Amygdala (tissue), 56 donors: ENCODE measurements around the gene BICDL1.
"Not testable (repeated sequence)": the region's sequence is repeated elsewhere in the genome, so short reads cannot be mapped to it uniquely, and the experiment has no call there.

ENCODE experiments used
- DNase-seq, 56 donors: peaks; one replicate each; lab custom pipeline; 2025; lab: John Stamatoyannopoulos, UW

BICDL1 gene, protein sequence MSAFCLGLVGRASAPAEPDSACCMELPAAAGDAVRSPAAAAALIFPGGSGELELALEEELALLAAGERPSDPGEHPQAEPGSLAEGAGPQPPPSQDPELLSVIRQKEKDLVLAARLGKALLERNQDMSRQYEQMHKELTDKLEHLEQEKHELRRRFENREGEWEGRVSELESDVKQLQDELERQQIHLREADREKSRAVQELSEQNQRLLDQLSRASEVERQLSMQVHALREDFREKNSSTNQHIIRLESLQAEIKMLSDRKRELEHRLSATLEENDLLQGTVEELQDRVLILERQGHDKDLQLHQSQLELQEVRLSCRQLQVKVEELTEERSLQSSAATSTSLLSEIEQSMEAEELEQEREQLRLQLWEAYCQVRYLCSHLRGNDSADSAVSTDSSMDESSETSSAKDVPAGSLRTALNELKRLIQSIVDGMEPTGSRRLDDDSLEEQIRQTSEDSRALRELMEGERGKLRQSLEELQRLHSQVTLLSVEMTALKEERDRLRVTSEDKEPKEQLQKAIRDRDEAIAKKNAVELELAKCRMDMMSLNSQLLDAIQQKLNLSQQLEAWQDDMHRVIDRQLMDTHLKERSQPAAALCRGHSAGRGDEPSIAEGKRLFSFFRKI

DNA sequence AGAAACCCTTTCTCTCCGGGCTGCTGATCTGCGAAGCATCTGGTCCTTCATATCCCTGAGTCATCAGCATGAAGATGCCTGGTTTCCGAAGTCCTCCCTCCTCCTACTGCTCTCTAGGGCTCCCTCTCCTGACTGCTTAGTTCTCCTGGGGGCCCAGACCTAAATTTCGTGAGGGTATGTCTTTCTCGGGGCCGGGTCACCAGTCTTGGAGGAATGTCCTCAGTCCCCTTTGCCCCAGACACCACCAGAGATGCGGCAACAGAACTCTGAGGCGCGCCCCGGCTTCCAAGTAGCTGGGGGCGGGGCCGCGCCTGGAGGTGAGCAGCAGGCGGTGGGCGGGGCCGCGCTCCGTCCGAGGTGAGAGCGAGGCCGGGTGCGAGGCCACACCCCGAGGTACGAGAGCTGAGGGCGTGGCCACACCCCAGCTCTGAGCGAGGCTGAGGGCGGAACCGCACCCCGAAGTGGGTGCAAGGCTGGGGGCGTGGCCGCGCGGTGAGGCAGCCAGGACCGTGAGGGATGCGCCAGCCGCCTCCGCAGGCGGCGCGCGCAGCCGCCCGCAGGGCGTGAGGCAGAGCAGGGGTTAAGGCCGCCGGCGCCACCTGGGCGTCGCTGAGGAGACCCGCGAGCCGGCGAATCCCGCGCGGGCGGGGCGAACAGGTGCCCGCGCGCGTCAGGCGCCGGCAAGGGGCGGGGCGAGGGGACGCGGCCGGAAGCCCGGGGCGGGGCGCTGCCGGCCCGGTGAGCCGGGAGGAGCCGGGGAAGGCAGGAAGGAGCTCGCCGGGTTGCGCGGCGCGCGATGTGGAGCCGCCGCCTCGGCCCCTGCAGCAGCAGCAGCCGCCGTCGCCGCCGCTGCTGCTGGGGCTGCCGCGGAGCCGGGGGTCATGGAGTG lies at the start of gene BICDL1:
TSS of gene BICDL1 (plus strand) at position 765 of the 889 bp plus-strand sequence. CDS start 633 bp downstream, outside the sequence.
- peak in 45 of 56 donors; percentile 15 to 81 (median 52) for DNase-seq

DNA sequence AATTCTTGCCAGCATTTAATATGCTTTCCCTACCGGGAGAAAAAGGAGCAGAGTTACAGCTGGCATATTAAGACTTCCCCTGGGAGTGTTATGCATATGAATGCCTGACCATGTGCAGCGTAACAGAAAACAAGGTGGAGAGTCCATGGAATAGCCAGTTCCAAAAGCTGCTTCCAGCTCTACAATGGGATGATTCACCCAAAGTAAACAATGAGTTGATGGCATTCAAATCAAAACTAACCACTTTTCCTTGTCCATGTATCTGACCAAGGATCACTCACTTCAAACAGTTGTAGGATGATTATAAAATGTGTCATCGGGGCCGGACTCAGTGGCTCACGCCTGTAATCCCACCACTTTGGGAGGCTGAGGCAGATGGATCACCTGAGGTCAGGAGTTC lies 48.1 kb upstream of the BICDL1 start:
- DNase-seq, result no peak

DNA sequence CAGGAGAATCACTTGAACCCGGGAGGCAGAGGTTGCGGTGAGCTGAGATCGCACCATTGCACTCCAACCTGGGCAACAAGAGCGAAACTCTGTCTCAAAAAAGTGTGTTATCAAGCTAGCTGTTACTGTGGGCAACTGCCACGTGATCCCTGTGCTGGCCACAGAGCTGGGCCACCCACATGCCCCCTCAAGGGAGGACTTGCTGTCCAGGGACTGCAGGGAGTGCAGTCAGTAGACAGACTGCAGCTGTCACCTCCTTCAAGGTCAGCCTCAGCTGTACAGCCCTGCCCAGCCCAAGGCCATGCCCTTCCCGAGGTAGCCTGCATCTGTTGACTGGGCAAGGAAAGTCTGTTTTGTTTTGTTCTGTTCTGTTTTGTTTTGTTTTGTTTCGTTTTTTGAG lies 46.6 kb upstream of the BICDL1 start:
- no peak for DNase-seq

DNA sequence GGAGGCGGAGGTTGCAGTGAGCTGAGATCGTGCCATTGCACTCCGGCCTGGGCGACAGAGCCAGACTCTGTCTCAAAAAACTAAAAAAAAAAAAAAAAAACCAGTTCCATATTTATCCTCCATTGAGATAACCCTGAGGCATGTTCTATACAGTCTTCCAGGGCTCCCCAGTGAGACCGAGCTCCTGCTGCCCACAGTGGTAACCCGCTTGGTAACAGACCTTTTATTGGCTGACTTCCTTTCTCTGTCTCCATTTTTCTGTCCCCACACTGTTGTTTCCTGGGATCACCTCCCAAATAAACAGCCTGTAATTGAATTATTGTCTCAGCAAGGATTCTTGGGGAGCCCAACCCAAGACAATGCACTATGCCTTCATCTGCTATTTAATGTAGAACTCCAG lies 42.8 kb upstream of the BICDL1 start:
- no peak for DNase-seq

DNA sequence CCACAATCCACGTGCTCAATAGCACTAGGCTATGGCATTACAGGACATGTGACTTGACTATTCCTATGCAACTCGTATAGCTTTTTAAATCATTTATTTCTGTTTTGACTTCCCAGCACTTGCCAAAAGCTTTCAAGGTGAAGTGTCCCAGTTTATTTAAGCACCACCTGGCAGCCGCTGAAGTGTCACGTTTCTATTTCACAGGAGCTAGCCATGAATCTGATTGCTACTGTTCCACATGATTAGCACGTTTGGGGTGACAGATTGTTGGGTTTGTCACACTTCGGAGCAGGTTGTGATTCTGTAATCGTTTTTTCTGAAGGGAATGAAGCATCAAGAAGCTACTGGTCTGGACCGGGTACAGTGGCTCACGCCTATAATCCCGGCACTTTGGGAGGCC lies 39.9 kb upstream of the BICDL1 start:
- no peak for DNase-seq

DNA sequence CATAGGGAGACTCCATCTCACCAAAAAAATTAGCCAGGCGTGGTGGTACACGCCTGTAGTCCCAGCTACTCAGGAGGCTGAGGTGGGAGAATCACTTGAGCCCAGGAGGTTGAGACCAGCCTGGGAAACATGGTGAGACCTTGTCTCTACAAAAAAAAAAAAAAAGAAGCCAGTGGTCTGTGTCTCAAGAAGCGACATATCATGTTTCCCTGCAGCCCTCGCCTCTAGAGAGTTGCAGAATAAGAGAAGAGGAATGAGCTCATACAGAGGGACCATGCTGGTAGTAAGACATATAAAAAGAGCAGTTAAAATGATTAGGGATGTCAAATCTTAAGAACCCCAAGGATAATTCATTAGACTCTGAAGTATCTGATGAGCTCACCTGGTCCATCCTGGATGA lies 39.4 kb upstream of the BICDL1 start:
- DNase-seq, result no peak

DNA sequence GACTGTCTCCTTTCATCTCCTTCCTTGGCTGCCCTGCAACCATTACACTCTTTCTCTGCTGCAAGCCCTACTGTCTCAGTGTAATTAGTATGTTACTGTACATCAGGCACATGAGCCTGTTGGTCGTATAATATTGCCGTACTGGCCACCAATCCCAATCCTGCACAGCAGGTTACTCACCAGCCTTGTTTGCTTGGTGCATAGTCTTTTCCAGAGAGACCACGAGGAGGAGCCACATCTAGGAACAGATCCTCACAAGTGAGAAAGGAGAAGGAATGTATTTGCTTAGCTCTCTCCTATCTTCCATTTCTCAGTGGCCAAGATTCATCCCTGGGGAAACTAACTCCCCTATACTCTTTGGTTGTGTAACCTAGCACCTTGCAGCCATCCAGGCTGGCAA lies 33.0 kb upstream of the BICDL1 start:
- DNase-seq, result no peak

DNA sequence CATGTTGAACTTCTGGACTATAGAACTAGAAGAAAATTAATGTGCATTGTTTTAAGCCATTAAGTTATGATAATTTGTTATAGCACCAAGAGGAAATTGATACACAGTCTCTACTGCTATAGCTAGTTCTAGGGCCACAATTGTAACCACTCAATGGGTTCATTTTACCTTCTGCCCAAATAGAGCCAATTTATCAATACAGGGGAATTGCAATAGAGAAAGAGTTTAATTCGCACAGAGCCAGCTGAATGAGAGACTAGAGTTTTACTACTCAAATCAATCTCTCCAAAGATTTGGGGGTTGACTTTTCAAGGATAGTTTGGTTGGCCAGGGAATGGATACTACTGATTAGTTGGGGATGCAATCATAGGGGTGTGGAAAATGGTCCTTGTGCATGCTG lies 31.9 kb upstream of the BICDL1 start:
- no peak for DNase-seq

DNA sequence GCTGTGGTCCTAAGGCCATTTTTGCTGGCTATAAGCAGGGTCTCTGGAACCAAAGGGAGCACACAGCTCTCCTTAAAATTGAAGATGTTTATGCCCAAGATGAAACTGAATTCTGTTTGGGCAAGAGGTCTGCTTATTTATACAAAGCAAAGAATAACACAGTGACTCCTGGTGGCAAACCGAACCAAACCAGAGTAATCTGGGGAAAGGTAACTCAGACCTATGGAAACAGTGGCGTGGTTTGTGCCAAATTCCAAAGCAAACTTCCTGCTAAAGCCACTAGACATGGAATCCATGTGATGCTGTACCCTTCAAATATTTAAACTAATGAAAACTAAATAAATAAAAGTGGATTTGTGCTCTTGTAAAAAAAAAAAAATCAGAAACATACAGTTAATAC lies 29.6 kb upstream of the BICDL1 start:
- no peak for DNase-seq

DNA sequence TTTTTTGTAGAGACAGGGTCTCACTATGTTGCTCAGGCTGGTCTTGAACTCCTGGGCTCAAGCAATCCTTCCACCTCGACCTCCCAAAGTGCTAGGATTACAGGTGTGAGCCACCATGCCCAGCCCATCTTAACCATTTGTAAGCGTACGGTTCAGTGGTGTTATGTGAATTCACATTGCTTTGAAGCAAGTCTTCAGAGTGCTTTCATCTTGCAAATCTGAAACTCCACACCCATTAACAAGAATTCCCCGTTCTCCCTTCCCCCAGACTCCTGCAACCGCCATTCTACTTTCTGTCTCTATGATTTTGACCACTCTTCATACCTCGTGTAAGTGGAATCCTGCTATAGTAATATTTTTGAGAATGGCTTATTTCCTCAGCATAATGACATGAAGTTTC lies 24.9 kb upstream of the BICDL1 start:
- no peak for DNase-seq

DNA sequence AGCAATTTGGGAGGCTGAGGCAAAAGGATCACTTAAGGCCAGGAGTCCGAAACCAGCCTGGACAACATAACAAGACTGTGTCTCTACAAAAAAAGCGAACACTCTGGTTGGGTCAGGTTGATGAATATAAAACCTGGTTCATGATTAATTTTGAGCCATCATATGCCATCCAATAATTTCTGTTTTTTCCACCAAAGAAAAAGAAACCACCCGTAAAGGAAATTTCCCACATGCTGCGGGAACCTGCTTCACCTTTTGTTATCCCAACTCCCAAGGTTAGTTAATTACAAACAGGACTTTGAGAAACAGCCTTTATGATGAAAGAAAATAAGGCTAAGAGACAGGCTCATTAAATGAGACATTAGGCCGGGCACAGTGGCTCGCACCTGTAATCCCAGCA lies 24.1 kb upstream of the BICDL1 start:
- DNase-seq, result no peak

DNA sequence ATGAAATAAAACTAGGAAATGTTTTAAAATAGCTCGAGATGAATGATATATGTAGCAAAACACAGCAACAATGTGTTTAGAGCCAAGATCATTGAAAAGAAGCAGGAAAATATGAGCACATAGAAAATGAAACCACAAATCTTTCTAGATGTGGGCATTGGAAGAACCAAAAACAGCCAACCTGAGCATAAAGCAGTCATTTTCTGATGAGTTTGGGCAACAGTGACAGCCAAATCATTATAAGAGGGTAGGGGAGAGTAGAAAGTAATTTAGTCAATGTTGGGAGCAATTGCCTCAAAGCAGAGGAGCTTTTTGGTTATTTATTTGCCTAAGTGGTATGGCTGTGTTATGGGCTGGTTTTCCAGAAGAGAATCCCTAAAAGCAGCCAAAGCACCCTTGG lies 8.8 kb upstream of the BICDL1 start:
- no peak for DNase-seq

DNA sequence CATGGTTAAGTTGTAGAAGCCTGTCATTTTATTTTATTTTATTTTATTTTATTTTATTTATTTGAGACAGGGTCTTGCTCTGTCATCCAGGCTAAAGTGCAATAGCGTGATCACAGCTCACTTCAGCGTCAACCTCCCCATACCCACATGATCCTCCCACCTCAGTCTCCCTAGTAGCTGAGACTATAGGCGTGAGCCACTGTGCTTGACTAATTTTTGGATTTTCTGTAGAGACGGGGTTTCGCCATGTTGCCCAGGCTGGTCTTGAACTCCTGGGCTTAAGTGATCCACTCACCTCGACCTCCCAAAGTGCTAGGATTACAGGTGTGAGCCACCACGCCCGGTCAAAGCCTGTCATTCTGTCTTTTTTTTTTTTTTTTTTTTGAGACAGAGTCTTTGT lies 8.3 kb upstream of the BICDL1 start:
- DNase-seq, result not testable (repeated sequence)

DNA sequence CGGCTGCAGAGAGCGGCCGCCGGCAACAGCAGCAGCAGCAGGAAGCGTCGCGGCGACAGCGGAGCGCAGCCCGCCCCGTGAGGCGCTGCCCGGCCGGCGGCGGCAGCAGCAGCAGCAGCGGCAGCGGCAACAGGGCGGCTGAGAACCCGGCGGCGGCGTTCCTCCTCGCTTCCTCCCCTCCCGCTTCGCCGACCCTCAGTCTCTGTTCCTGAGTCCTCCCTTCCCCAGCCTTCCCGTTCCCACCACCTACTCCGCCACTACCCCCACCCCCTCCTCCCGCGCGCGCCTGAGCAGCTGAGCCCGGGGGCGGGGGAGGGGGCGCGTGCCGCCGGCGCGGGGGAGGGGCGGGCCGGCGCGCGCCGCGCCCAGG lies 310 bp downstream of the BICDL1 start:
- DNase-seq, result peak in 32 of 56 donors; percentile 1 to 62 (median 25)

DNA sequence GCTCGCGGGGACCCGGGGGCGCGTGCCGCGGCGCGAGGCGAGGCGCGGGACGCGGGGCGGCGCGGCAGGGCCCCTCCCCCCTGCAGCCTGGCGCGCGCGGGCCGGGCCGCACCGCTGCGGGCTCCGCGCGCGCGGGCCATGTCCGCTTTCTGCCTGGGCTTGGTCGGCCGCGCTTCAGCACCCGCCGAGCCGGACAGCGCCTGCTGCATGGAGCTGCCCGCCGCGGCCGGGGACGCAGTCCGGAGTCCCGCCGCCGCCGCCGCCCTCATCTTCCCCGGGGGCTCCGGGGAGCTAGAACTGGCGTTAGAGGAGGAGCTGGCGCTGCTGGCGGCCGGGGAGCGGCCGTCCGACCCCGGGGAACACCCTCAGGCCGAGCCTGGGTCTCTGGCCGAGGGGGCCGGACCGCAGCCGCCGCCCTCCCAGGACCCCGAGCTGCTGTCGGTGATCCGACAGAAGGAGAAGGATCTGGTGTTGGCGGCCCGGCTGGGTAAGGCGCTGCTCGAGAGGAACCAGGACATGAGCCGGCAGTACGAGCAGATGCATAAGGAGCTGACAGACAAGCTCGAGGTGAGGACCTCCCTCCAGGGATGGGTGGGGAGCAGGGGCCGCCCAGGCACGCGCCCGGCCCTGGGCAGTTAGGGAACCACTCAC lies 820 bp downstream of the BICDL1 start:
- DNase-seq, result peak in 36 of 56 donors; percentile 2 to 64 (median 27)

DNA sequence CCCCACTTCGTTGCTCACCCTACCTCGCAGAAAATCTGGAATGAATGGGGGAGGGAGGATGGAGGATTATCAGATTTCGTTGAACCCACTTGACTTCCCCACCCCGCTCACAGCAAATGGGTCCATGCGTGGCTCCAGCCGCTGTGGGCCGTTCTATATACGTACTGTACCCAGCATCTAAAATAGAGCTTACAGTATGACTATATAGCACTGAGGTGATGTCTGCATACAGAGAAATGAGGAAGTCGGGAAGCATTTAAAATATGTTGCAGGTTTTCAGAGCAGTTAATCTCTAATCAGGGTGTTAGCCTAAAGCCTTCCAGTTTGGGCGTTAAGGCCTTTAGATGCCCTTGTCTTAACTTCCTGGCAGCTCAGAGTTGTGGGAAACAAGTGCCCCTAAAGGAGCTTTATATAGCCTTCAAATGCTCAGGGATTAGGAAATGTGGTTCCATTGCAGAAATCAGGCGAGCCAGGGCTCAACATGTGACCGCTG lies 1.4 kb downstream of the BICDL1 start:
- DNase-seq, result peak in 1 of 56 donors; percentile 17

DNA sequence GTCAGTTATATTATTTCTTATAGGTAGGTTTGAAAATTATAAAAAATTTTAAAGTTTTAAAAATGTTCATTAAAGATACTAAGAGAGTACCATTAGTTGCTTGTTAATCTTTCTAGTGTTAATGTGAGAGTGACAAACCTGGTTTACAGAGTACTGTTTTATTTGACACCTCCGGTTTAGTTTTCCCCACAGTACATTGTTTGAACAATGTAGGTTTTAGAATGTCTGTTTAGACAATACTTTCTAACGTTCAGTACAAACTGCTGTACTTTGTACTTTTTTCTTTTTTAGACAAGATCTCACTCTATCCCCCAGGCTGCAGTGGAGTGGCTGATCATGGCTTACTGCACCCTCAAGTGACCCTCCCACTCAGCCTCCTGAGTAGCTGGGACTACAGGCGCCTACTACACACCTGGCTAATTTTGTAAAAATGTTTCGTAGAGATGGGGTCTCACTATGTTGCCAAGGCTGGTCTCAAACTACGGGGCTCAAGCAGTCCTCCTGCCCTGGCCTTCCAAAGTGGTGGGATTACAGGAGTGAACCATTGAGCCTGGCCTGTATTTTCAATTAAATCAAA lies 3.2 kb downstream of the BICDL1 start:
- no peak for DNase-seq

DNA sequence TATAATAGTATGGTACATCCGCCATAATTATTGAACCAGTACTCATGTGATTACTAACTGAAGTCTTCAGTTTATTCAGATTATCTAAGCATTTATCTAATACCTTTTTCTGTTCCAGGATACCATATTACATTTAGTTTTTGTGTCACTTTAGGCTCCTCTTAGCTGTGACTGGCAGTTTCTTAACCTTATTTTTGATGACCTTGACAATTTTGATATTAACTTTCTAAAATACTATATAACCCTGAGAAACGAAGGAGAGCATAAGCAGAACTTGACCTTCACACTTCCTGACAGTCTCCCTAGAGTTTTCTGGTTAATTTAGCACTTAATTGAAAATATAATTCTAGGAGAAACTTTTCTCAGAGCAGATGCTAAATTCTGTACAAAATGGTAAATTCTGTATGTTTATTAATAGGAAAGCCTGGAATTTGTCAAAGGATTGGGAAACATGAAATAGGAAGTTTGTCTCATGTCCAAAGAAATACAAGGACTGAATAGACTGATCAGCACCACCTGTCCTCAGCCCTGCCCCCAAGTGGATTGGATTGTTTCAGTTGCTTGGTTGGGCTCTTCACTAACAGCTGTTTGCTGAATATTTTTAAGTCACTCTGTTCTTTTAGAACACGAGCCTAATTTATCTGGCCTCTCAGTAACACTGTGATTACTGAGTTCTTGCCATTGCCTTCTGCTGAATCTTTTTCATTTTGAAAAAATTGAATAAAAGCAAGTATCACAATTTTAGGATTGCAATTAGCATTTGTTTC lies 6.0 kb downstream of the BICDL1 start:
- no peak for DNase-seq

DNA sequence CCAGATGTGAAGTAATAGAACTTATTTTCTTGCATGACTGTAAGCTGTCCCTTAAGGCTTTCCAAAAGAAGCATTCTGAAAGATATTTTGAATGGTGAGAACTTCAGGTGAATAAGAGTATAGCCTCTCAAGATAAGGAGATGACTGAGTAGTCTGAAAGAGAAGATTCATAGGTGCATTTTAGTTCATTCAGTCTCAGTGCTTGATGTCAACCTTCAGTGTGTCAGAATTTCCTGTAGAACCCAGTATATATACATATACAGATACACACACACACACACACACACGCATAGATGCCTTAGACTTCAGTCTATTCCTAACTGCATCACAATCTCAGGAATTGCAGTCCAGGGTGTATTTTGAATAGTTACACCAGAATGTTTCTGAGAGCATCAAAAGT lies 7.4 kb downstream of the BICDL1 start:
- no peak for DNase-seq
